Liver (tissue), 9 donors: ENCODE results near the gene SLK. TPM values are rescaled to one million over a fixed set of nuclear protein-coding genes. Genes with fewer than 3 reads are reported as not detected.
A peak's percentile ranks its signal among the peaks of the same experiment; 100 is the strongest.

Experiments
- DNase-seq: peaks from one replicate; pipeline ENCODE4 v3.0.0-alpha.2; 2017; ENCODE audit warnings: low spot score
- H3K27ac ChIP-seq, 2 donors: one replicate each; pipeline ENCODE4 v1.7.0; 2013; ENCODE audit warnings: inconsistent platforms in 2 of 2, low read length in 2 of 2, control low read depth in 1 of 2, low read depth in 1 of 2, mild to moderate bottlenecking in 1 of 2
- H3K27me3 ChIP-seq, 4 donors: one replicate each; pipeline versions ENCODE4 v1.6.1 to v1.7.0; 2013; ENCODE audit warnings: low read length in 3 of 4, inconsistent platforms in 1 of 4, mild to moderate bottlenecking in 1 of 4, moderate library complexity in 1 of 4; ENCODE audit not compliant: control insufficient read depth in 4 of 4, insufficient read depth in 4 of 4
- H3K36me3 ChIP-seq, 4 donors: one replicate each; pipeline versions ENCODE4 v1.6.1 to v1.7.0; 2013; ENCODE audit warnings: low read length in 3 of 4, mild to moderate bottlenecking in 3 of 4, low read depth in 1 of 4, moderate library complexity in 1 of 4; ENCODE audit not compliant: control insufficient read depth in 4 of 4, insufficient read depth in 3 of 4
- H3K4me1 ChIP-seq, 4 donors: one replicate each; pipeline versions ENCODE4 v1.6.1 to v1.7.0; 2013; ENCODE audit warnings: low read length in 3 of 4, mild to moderate bottlenecking in 3 of 4, moderate library complexity in 1 of 4; ENCODE audit not compliant: control insufficient read depth in 4 of 4, insufficient read depth in 4 of 4
- H3K4me3 ChIP-seq, 3 donors: one replicate each; pipeline versions ENCODE4 v1.6.1 to v1.7.0; 2013; ENCODE audit warnings: low read length in 3 of 3, control low read depth in 1 of 3, low read depth in 1 of 3, mild to moderate bottlenecking in 1 of 3
- H3K9ac ChIP-seq, 2 donors: one replicate each; pipeline ENCODE4 v1.7.0; 2013; ENCODE audit warnings: low read length in 2 of 2, mild to moderate bottlenecking in 2 of 2, moderate library complexity in 2 of 2, control low read depth in 1 of 2, low read depth in 1 of 2
- H3K9me3 ChIP-seq, 4 donors: one replicate each; pipeline versions ENCODE4 v1.6.1 to v1.7.0; 2013; ENCODE audit warnings: low read length in 3 of 4; ENCODE audit not compliant: control insufficient read depth in 4 of 4
- ATF3 ChIP-seq: IDR thresholded peaks from 2 replicates; pipeline ENCODE4 v1.6.1; 2016; ENCODE audit warnings: antibody characterized with exemption
- CTCF ChIP-seq: fragments of 150-350 bp; IDR thresholded peaks from 2 replicates; pipeline ENCODE4 v1.5.1; 2017; ENCODE audit warnings: improper control_type of control experiment, low read depth, low read length; ENCODE audit not compliant: missing input control
- FOXA2 ChIP-seq: IDR thresholded peaks from 2 replicates; pipeline ENCODE4 v1.6.1; 2016; ENCODE audit warnings: antibody characterized with exemption
- GABPA ChIP-seq, 2 donors: IDR thresholded peaks in 1 of 2; conservative IDR thresholded peaks in 1 of 2; 2 replicates each; pipeline ENCODE4 v1.6.1; 2016; ENCODE audit warnings: antibody characterized with exemption in 2 of 2, mild to moderate bottlenecking in 1 of 2, moderate library complexity in 1 of 2
- JUND ChIP-seq, 2 donors: IDR thresholded peaks; 2 replicates each; pipeline ENCODE4 v1.6.1; 2016; ENCODE audit warnings: antibody characterized with exemption in 2 of 2
- MAX ChIP-seq: IDR thresholded peaks from 2 replicates; pipeline ENCODE4 v1.6.1; 2016; ENCODE audit warnings: antibody characterized with exemption
- RAD21 ChIP-seq, 2 donors: IDR thresholded peaks; 2 replicates each; pipeline ENCODE4 v1.6.1; 2016; ENCODE audit warnings: antibody characterized with exemption in 2 of 2, mild to moderate bottlenecking in 2 of 2
- RXRA ChIP-seq, 2 donors: IDR thresholded peaks; 2 replicates each; pipeline ENCODE4 v1.6.1; 2017 to 2018; ENCODE audit warnings: antibody characterized with exemption in 2 of 2, mild to moderate bottlenecking in 1 of 2
- TAF1 ChIP-seq: conservative IDR thresholded peaks from 2 replicates; pipeline ENCODE4 v1.6.1; 2016; ENCODE audit warnings: antibody characterized with exemption, mild to moderate bottlenecking
- YY1 ChIP-seq: IDR thresholded peaks from 2 replicates; pipeline ENCODE4 v1.6.1; 2016; ENCODE audit warnings: antibody characterized with exemption, mild to moderate bottlenecking
- ZBTB33 ChIP-seq: IDR thresholded peaks from 2 replicates; pipeline ENCODE4 v1.6.1; 2016; ENCODE audit warnings: antibody characterized with exemption
- whole genome bisulfite sequencing: extraction: QIAGEN DNeasy Blood & Tissue Kit; methylation state at CpG from one replicate; pipeline ENCODE4 v1.1.7; 2013; 5-methylcytosine and 5-hydroxymethylcytosine counted together
- polyA plus RNA-seq, 2 donors: library from polyadenylated mRNA; stranded (reverse) in 1 of 2; unstranded in 1 of 2; fragments of 200-250 nt in 1 of 2; fragments of >200 nt in 1 of 2; fragmentation: Nextera tagmentation in 1 of 2; extraction: Ambion mirVana in 1 of 2; gene quantifications; one replicate each; pipeline versions ENCODE4 v1.2.1 to v1.2.3, GENCODE V29; 2013 to 2015
- total RNA-seq, 2 donors: library from RNA; depleted of rRNA; stranded (reverse); fragments of >200 nt; gene quantifications; one replicate each; pipeline ENCODE4 v1.2.3, GENCODE V29; 2014
- donor health status: healthy.
- donor health status: healthy.
- donor health status: healthy.
- donor health status: healthy.
- donor health status: healthy.

The SLK gene
- total and polyA plus RNA-seq, 4 donors = 3.9 to 20.3 (median 12.4) TPM

GRCh38 chr10:103968441-103969391, 1.8 kb downstream of the SLK start:
- no peaks in the 10 kb centered on the region for H3K36me3 ChIP-seq
- no peak for TF ChIP-seq ZBTB33
- no peak for TF ChIP-seq RAD21 (IDR thresholded peaks at IDR 0.05)
- no peak for TF ChIP-seq MAX
- no peak for TF ChIP-seq GABPA (IDR thresholded peaks at IDR 0.05 in 1 of 2, conservative IDR thresholded peaks at IDR 0.05 in 1 of 2)
- H3K9me3 ChIP-seq = no peaks in the 10 kb centered on the region
- H3K4me1 ChIP-seq = peaks cover 8 to 33% (median 15%) of the 10 kb centered on the region in 4 donors
- WGBS = 57% methylated on average over 23 of the region's 23 CpGs
- peak overlapping the region; percentile 86 to 99 (median 92) for H3K4me3 ChIP-seq
- DNase-seq = no peak
- peak overlapping the region in 1 of 2 donors; percentile 88 for H3K27ac ChIP-seq
- peak overlapping the region; percentile 74 to 76 for H3K9ac ChIP-seq
- H3K27me3 ChIP-seq = no peaks in the 10 kb centered on the region

- 51% methylated on average over 4 of the region's 4 CpGs for WGBS
- peak overlapping the region in 2 of 3 donors; percentile 5 to 99 for H3K4me3 ChIP-seq
- no peak overlapping the region for H3K9ac ChIP-seq
- no peaks in the 10 kb centered on the region for H3K27me3 ChIP-seq
- H3K4me1 ChIP-seq = peaks cover 8 to 33% (median 15%) of the 10 kb centered on the region in 4 donors
- no peak overlapping the region for H3K27ac ChIP-seq
- H3K36me3 ChIP-seq = no peaks in the 10 kb centered on the region
- DNase-seq = no peak
- TF ChIP-seq CTCF (no peak), ATF3 (no peak), GABPA (IDR thresholded peaks at IDR 0.05 in 1 of 2, conservative IDR thresholded peaks at IDR 0.05 in 1 of 2) (no peak), TAF1 (no peak), RXRA (IDR thresholded peaks at IDR 0.05) (no peak), YY1 (no peak), ZBTB33 (no peak), FOXA2 (no peak), JUND (IDR thresholded peaks at IDR 0.05) (no peak)
- no peaks in the 10 kb centered on the region for H3K9me3 ChIP-seq
These were observed 2.5 kb downstream of the SLK start for GRCh38 chr10:103969436-103969835.
